Measurements from ENCODE around the gene PCCB.

DNA sequence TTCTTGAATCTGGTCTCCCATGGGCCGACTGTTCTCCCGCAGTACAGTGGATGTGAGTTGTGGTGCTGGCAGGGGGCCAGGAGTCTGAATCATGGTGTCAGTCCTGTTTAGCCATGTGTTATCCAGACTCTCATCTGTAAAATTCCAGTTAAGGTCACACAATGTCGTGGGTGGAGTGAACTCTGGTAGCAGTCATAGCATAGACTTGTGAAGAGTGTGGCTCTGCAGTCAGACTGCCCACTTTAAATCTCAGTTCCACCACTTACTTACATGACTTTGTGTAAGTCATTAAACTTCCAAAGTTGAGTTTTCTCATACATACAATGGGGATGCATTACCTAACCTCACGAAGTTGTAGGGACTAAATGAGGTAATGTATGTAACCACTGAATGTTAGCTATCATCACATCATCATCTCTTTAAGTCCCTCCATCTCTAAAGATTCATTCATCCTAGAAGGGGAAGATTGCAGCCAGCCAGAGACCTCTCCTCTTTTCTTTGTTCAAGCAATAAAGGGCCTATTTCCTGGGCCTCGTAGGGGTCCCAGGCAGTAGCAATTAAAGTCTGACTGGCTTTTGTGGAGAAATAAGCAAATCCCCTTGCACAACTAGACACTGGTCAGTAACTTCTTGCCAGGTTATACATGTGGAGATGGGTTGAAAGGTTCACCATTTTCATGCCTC lies 93.9 kb downstream of the PCCB start:
- TF ChIP-seq GATA3 (IDR thresholded peaks at IDR 0.05; ENCODE audit: low read depth, low read length), result no peak
- peak; percentile 46; the same call in 1 of the 2 replicates for TF ChIP-seq GATA2 (IDR thresholded peaks at IDR 0.05; ENCODE audit: low read depth, low read length)
